CD4-positive, alpha-beta T cell treated with Interleukin-15 for 4 hours (primary cell): ENCODE data around the gene FAM124B.

Source experiments
- DNase-seq: peaks from one replicate; pipeline ENCODE4 v3.0.0-alpha.2; 2020; ENCODE audit warnings: low spot score

Gene FAM124B

GRCh38 chr2:224381521-224382279 is 20.2 kb downstream of the FAM124B start:
- no peak for DNase-seq

- no peak for DNase-seq
These were observed 21.9 kb downstream of the FAM124B start for GRCh38 chr2:224379986-224380385.

- DNase-seq = no peak
These were observed 22.7 kb downstream of the FAM124B start for GRCh38 chr2:224379172-224379571.

DNA sequence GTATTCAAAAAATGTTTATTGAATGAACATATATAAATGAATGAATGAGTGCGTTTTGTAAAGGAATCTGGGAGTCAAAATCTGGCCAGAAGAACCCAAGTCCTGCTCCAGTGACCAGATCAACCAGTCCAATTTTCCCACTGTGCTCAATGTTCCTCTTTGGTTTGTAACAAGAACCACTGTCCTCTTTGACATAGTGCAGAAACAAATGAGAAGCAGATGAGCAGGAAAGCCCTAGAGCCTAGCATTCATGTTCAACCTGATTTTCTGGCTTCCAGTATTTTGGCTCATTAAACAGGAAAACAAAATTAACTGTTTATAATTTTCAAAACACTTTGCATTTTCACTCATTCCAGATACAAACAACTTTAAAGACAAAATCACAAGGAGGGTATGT is 23.2 kb downstream of the FAM124B start:
- no peak for DNase-seq

DNA sequence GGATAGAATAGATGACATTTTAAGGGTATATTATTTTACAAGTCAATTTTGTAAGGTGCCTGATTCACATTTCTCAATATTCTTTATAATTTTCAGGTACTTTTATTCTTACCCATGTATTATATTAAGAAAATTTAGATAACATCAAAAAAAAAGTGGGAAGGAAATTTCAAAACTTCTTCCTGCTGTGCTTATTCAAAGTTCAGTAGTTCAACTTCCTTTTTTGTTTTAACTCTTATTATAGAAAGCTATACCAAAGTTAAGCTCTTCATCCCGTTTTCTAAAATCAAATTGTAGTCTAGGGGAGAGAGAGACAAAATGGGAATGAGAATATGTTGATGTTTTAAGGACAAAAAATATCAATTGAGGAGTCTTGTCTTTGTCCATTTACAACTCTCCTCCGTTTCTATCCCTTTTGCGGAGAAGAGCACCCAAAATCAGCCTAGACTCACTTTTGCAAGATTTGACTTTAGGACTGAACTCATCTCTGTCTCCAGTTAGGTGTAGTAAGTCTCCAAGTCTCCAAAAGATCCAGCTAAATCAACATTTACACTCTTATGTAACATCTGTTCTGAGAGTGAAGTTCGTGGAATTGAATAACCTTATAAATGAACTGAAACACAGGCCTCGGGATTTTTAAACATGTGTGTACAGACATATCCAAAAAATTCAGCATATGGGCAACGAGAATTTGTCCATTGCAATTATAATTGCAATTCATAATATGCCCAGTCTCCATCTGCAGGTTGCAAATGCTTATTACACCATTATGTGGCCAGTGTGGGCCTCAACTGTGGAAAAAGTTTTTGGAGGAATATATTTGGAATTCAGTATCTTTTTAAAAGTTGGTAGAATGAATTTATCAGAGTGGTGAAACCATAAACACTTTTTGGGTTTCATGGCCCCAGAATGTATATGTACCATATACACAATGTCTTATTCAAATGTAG is 23.9 kb downstream of the FAM124B start:
- no peak for DNase-seq

DNA sequence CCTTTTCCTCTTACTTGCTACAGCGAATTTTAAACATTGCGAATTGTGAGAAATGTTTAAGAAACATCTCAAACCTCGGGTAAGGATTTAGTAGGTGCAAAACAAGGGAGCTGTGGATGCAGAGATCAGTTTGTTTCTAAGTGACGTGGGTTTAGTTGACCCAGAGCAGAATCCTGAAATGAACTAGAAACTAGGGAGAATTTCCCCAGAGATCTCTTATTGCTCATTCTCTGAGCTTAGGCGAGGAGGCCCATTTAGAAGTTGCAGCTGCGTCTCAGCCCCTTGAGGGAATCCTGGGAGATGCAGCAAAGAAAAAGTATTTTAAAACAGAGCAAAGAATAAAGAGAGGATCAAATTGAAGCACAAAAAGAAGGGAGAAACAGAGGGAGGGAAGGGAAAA is 29.3 kb downstream of the FAM124B start:
- DNase-seq = no peak

- peak; percentile 23 for DNase-seq
These were observed 32.8 kb downstream of the FAM124B start for GRCh38 chr2:224369028-224369632.

- no peak for DNase-seq
These were observed 35.6 kb downstream of the FAM124B start for GRCh38 chr2:224366267-224366844.

DNA sequence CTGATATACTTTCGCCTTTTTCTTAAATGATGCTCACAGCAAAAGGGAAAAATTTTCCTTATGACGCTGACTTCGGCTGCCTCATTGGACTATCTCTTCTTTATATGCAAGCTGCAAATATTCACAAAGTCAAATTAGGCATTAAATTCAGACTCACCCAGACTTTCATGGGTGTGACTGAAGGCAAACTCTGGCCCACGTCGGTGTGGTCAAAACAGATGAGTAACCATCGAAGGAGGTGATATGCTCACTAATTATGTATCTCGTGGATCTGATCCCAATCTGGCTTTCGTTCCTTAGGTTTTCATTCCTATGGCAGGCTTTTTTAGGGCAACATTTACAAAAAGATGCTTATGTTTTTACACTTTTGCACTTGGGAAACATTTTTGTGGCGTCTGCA is 36.6 kb downstream of the FAM124B start:
- DNase-seq = no peak

- no peak for DNase-seq
These were observed 38.6 kb downstream of the FAM124B start for GRCh38 chr2:224363281-224363680.

- no peak for DNase-seq
These were observed 39.8 kb downstream of the FAM124B start for GRCh38 chr2:224362094-224362493.

GRCh38 chr2:224360801-224361251 is 41.1 kb downstream of the FAM124B start:
- no peak for DNase-seq

GRCh38 chr2:224359569-224359968 is 42.3 kb downstream of the FAM124B start:
- DNase-seq = no peak

DNA sequence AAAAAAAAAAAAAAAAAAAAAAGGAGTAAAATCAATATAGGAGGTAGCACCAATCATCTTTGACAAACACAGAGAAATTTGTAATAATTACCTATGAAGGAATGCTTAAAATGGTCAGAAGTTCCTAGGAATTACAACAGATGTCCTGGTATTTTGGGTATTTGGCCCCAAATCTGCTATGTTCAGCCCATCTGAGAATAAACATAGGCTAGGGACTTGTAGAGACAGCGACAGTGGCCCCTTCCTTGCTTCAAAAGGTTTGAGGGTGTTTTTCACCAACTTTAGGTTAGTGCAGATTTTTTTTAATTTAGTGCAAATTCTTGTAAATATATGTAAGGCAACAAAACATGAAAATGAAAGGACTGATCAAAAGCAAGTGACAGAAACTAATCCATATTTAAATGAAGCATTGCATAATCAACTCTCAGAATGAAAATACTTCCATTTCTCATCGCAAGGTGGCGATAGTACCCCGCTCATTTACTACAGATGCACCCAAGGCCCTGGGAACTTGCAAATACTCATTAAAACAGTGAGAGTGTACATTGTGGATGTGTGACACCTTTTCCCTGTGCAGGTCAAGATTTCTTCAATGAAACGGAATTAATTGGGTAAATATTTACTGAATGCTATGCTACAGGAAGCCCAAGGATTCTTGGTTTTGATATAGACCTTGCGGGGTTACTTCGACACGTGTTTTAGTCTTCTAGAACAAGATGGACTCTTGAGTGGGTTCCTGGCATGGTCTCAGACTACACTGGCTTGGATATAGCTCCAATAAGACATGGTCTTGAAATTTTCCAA is 44.6 kb downstream of the FAM124B start:
- DNase-seq = peak; percentile 63

GRCh38 chr2:224354632-224355211 is 47.2 kb downstream of the FAM124B start:
- DNase-seq = no peak

- no peak for DNase-seq
These were observed 51.2 kb downstream of the FAM124B start for GRCh38 chr2:224350703-224351102.

DNA sequence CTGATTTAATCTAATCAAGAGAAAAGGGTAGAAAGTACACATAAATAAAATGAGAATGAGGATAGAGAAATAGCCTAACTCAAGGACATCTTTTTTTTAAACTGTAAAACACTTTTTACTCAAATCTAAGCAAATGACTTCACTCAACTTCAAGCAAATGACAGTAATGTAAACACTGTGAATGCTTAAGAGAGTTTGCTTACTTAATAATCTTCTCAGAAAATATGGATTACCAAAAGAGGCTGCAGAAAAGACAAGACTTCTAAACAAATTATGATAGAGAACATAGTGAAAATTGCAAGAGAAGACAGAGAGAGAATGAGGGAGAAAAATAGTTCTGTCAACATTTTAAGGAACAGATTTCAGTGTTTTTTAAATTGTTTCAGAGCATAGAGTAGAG is 52.5 kb downstream of the FAM124B start:
- DNase-seq = no peak

- no peak for DNase-seq
These were observed 54.5 kb downstream of the FAM124B start for GRCh38 chr2:224347176-224348051.

DNA sequence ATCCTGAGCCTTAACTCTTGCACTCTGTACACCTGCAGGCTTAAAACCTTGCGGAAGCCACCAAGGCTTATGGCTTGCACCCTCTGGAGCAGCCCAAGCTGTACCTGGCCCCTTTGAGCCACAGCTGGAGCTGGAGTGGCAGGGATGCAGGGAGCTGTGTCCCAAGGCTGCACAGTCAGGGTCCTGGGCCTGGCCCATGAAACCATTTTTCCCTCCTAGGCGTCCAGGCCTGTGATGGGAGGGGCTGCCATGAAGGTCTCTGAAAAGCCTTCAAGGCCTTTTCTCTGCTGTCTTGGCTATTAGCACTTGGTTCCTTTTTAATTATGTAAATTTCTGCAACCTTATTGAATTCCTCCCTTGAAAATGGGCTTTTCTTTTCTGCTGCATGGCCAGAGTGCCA is 56.4 kb downstream of the FAM124B start:
- DNase-seq = no peak

GRCh38 chr2:224343226-224343625 is 58.7 kb downstream of the FAM124B start:
- no peak for DNase-seq
